Middle frontal gyrus (tissue), 1 donor: ENCODE results near the gene LTBP3.

Experiments used
- DNase-seq: peaks from one replicate; pipeline ENCODE4 v3.0.0-alpha.2; 2015; ENCODE audit warnings: low spot score; ENCODE audit errors: extremely low spot score

LTBP3 gene

GRCh38 chr11:65497141-65498041 is 60.8 kb downstream of the LTBP3 start:
- peak; percentile 96 for DNase-seq

GRCh38 chr11:65496304-65497140 is 61.6 kb downstream of the LTBP3 start:
- DNase-seq = no peak

- no peak for DNase-seq
Observed at GRCh38 chr11:65493367-65494176, 64.6 kb downstream of the LTBP3 start.

GRCh38 chr11:65492637-65493366 is 65.4 kb downstream of the LTBP3 start:
- DNase-seq = peak; percentile 50

GRCh38 chr11:65492387-65492636 is 65.8 kb downstream of the LTBP3 start:
- no peak for DNase-seq

- DNase-seq = no peak
Observed at GRCh38 chr11:65491614-65492386, 66.4 kb downstream of the LTBP3 start.

- DNase-seq = no peak
Observed at GRCh38 chr11:65491163-65491465, 67.0 kb downstream of the LTBP3 start.

- no peak for DNase-seq
Observed at GRCh38 chr11:65489706-65490320, 68.3 kb downstream of the LTBP3 start.

- no peak for DNase-seq
Observed at GRCh38 chr11:65489035-65489705, 69.0 kb downstream of the LTBP3 start.
